Measurements from ENCODE around the gene HFM1. TPM values are rescaled to one million over a fixed set of nuclear protein-coding genes. Genes with fewer than 3 reads are reported as not detected.
"Not testable (repeated sequence)": the region's sequence is repeated elsewhere in the genome, so short reads cannot be mapped to it uniquely, and the experiment has no call there.

Gene HFM1
- total and polyA plus RNA-seq, 4 experiments from 2014 or later: not detected

- Histone ChIP-seq H3K27me3 (ENCODE audit: insufficient read depth, low read length) (no peaks in the 10 kb centered on the region), H3K4me3 (ENCODE audit: low read length in 2 of 2) (no peak overlapping the region), H3K27ac (ENCODE audit: low read depth, low read length) (no peak overlapping the region), H3K36me3 (ENCODE audit: insufficient read depth, low read length) (no peaks in the 10 kb centered on the region), H3K4me1 (ENCODE audit: insufficient read depth, low read length) (no peaks in the 10 kb centered on the region), H3K9me3 (ENCODE audit: control insufficient read depth in 1 of 2, low read length in 2 of 2) (no peaks in the 10 kb centered on the region)
- Mint-ChIP-seq H3K9me3 (peaks cover 0 to 12% (median 6%) of the 10 kb centered on the region in 8 donors), H3K27me3 (peaks cover 19 to 21% of the 10 kb centered on the region in 2 donors), H3K4me3 (no peak overlapping the region), H3K4me1 (no peaks in the 10 kb centered on the region), H3K27ac (no peak overlapping the region), H3K36me3 (no peaks in the 10 kb centered on the region)
- intact Hi-C loops (cut with micrococcal nuclease): no loop called here
- ChIA-PET CTCF (ENCODE audit: partially characterized antibody) (no interaction called here), POLR2A (ENCODE audit: partially characterized antibody) (no interaction called here)
- DNase-seq: no peak
These were observed 34.4 kb upstream of the HFM1 start for GRCh38 chr1:91439016-91439415.

GRCh38 chr1:91428182-91428798, 23.7 kb upstream of the HFM1 start:
- Mint-ChIP-seq H3K27me3 (peaks cover 19 to 20% of the 10 kb centered on the region in 2 donors), H3K36me3 (no peaks in the 10 kb centered on the region), H3K9me3 (peaks cover 0 to 4% (median under 1%) of the 10 kb centered on the region in 8 donors), H3K4me3 (no peak overlapping the region), H3K27ac (no peak overlapping the region), H3K4me1 (no peaks in the 10 kb centered on the region)
- H3K4me1 ChIP-seq (ENCODE audit: insufficient read depth, low read length): no peaks in the 10 kb centered on the region
- ChIA-PET POLR2A (ENCODE audit: partially characterized antibody) (no interaction called here), CTCF (ENCODE audit: partially characterized antibody) (interaction anchor here (0.6 kb wide), 1 partner anchor 1410 kb away, joined by 3 read pairs; no protein-coding TSS in a partner anchor)
- no peak overlapping the region for H3K27ac ChIP-seq (ENCODE audit: low read depth, low read length)
- no peaks in the 10 kb centered on the region for H3K9me3 ChIP-seq (ENCODE audit: control insufficient read depth in 1 of 2, low read length in 2 of 2)
- no peak overlapping the region for H3K4me3 ChIP-seq (ENCODE audit: low read length in 2 of 2)
- no peak for DNase-seq
- no peaks in the 10 kb centered on the region for H3K27me3 ChIP-seq (ENCODE audit: insufficient read depth, low read length)
- intact Hi-C loops (cut with micrococcal nuclease): no loop called here
- no peaks in the 10 kb centered on the region for H3K36me3 ChIP-seq (ENCODE audit: insufficient read depth, low read length)

- POLR2A ChIA-PET (ENCODE audit: partially characterized antibody): no interaction called here
- intact Hi-C loops (cut with micrococcal nuclease): no loop called here
- no peaks in the 10 kb centered on the region for H3K27me3 ChIP-seq (ENCODE audit: insufficient read depth, low read length)
- H3K4me1 ChIP-seq (ENCODE audit: insufficient read depth, low read length): no peaks in the 10 kb centered on the region
- H3K4me3 ChIP-seq (ENCODE audit: low read length in 2 of 2): no peak overlapping the region
- no peaks in the 10 kb centered on the region for H3K36me3 Mint-ChIP-seq
- no peak for DNase-seq
- no peak overlapping the region for H3K27ac Mint-ChIP-seq
- no peaks in the 10 kb centered on the region for H3K36me3 ChIP-seq (ENCODE audit: insufficient read depth, low read length)
- no peak overlapping the region for H3K4me3 Mint-ChIP-seq
- H3K27me3 Mint-ChIP-seq: peaks cover 19 to 20% of the 10 kb centered on the region in 2 donors
- peaks cover 0 to 7% (median 2%) of the 10 kb centered on the region in 8 donors for H3K9me3 Mint-ChIP-seq
- CTCF ChIA-PET (ENCODE audit: partially characterized antibody): interaction anchor here (0.6 kb wide), 1 partner anchor 1410 kb away, joined by 3 read pairs; no protein-coding TSS in a partner anchor
- H3K9me3 ChIP-seq (ENCODE audit: control insufficient read depth in 1 of 2, low read length in 2 of 2): no peaks in the 10 kb centered on the region
- H3K4me1 Mint-ChIP-seq: no peaks in the 10 kb centered on the region
- H3K27ac ChIP-seq (ENCODE audit: low read depth, low read length): no peak overlapping the region
These were observed 23.1 kb upstream of the HFM1 start for GRCh38 chr1:91427741-91428140.

- H3K4me3 ChIP-seq (ENCODE audit: low read length in 2 of 2); POLR2A ChIA-PET (ENCODE audit: partially characterized antibody); H3K36me3 ChIP-seq (ENCODE audit: insufficient read depth, low read length); H3K9me3 ChIP-seq (ENCODE audit: control insufficient read depth in 1 of 2, low read length in 2 of 2); H3K4me3 Mint-ChIP-seq; H3K4me1 ChIP-seq (ENCODE audit: insufficient read depth, low read length); H3K27ac ChIP-seq (ENCODE audit: low read depth, low read length); H3K27ac Mint-ChIP-seq; DNase-seq; CTCF ChIA-PET (ENCODE audit: partially characterized antibody); H3K9me3 Mint-ChIP-seq; H3K27me3 ChIP-seq (ENCODE audit: insufficient read depth, low read length); intact Hi-C loops (cut with micrococcal nuclease); H3K36me3 Mint-ChIP-seq; H3K4me1 Mint-ChIP-seq: not testable (repeated sequence)
- H3K27me3 Mint-ChIP-seq: peaks cover 11 to 16% of the 10 kb centered on the region in 2 donors
These were observed 17.9 kb upstream of the HFM1 start for GRCh38 chr1:91422523-91422922.

GRCh38 chr1:91412371-91412770, 7.7 kb upstream of the HFM1 start:
- no peaks in the 10 kb centered on the region for H3K36me3 Mint-ChIP-seq
- H3K27me3 Mint-ChIP-seq: peaks cover 3 to 5% of the 10 kb centered on the region in 2 donors
- H3K4me3 Mint-ChIP-seq: no peak overlapping the region
- intact Hi-C loops (cut with micrococcal nuclease): no loop called here
- H3K27ac ChIP-seq (ENCODE audit: low read depth, low read length): no peak overlapping the region
- H3K27me3 ChIP-seq (ENCODE audit: insufficient read depth, low read length): no peaks in the 10 kb centered on the region
- no peak overlapping the region for H3K27ac Mint-ChIP-seq
- DNase-seq: no peak
- no peaks in the 10 kb centered on the region for H3K4me1 ChIP-seq (ENCODE audit: insufficient read depth, low read length)
- H3K9me3 Mint-ChIP-seq: no peaks in the 10 kb centered on the region
- POLR2A ChIA-PET (ENCODE audit: partially characterized antibody): no interaction called here
- peaks cover 0 to 2% (median 0%) of the 10 kb centered on the region in 4 donors for H3K4me1 Mint-ChIP-seq
- CTCF ChIA-PET (ENCODE audit: partially characterized antibody): no interaction called here
- no peak overlapping the region for H3K4me3 ChIP-seq (ENCODE audit: low read length in 2 of 2)
- no peaks in the 10 kb centered on the region for H3K36me3 ChIP-seq (ENCODE audit: insufficient read depth, low read length)
- H3K9me3 ChIP-seq (ENCODE audit: control insufficient read depth in 1 of 2, low read length in 2 of 2): no peaks in the 10 kb centered on the region

GRCh38 chr1:91406773-91407389, 2.2 kb upstream of the HFM1 start:
- H3K4me3 Mint-ChIP-seq: no peak overlapping the region
- Histone ChIP-seq H3K4me1 (ENCODE audit: insufficient read depth, low read length) (peaks cover 5% of the 10 kb centered on the region), H3K9me3 (ENCODE audit: control insufficient read depth in 1 of 2, low read length in 2 of 2) (no peaks in the 10 kb centered on the region), H3K27me3 (ENCODE audit: insufficient read depth, low read length) (peaks cover 15% of the 10 kb centered on the region), H3K27ac (ENCODE audit: low read depth, low read length) (no peak overlapping the region), H3K4me3 (ENCODE audit: low read length in 2 of 2) (no peak overlapping the region), H3K36me3 (ENCODE audit: insufficient read depth, low read length) (no peaks in the 10 kb centered on the region)
- H3K4me1 Mint-ChIP-seq: peaks cover 0 to 9% (median 3%) of the 10 kb centered on the region in 4 donors
- H3K9me3 Mint-ChIP-seq: no peaks in the 10 kb centered on the region
- POLR2A ChIA-PET (ENCODE audit: partially characterized antibody): no interaction called here
- no peak for DNase-seq
- CTCF ChIA-PET (ENCODE audit: partially characterized antibody): no interaction called here
- no peaks in the 10 kb centered on the region for H3K36me3 Mint-ChIP-seq
- intact Hi-C loops (cut with micrococcal nuclease): no loop called here
- peaks cover 22 to 23% of the 10 kb centered on the region in 2 donors for H3K27me3 Mint-ChIP-seq
- H3K27ac Mint-ChIP-seq: no peak overlapping the region

GRCh38 chr1:91402023-91402422, 2.6 kb downstream of the HFM1 start:
- intact Hi-C loops (cut with micrococcal nuclease): no loop called here
- Mint-ChIP-seq H3K27me3 (peaks cover 29 to 35% of the 10 kb centered on the region in 2 donors), H3K36me3 (no peaks in the 10 kb centered on the region), H3K27ac (no peak overlapping the region), H3K4me3 (no peak overlapping the region), H3K9me3 (no peaks in the 10 kb centered on the region), H3K4me1 (peaks cover 0 to 9% (median 3%) of the 10 kb centered on the region in 4 donors)
- Histone ChIP-seq H3K27me3 (ENCODE audit: insufficient read depth, low read length) (peaks cover 15% of the 10 kb centered on the region), H3K9me3 (ENCODE audit: control insufficient read depth in 1 of 2, low read length in 2 of 2) (no peaks in the 10 kb centered on the region), H3K36me3 (ENCODE audit: insufficient read depth, low read length) (no peaks in the 10 kb centered on the region), H3K27ac (ENCODE audit: low read depth, low read length) (no peak overlapping the region), H3K4me1 (ENCODE audit: insufficient read depth, low read length) (peaks cover 5% of the 10 kb centered on the region), H3K4me3 (ENCODE audit: low read length in 2 of 2) (no peak overlapping the region)
- POLR2A ChIA-PET (ENCODE audit: partially characterized antibody): no interaction called here
- peak in 1 of 5 donors; percentile 1 for DNase-seq
- CTCF ChIA-PET (ENCODE audit: partially characterized antibody): no interaction called here

All from CD4-positive, alpha-beta memory T cell (primary cell).